ENCODE results near the gene MTUS2. TPM values are rescaled to one million over a fixed set of nuclear protein-coding genes. Genes with fewer than 3 reads are reported as not detected.
"Not testable (repeated sequence)": the region's sequence is repeated elsewhere in the genome, so short reads cannot be mapped to it uniquely, and the experiment has no call there.

MTUS2 gene
- total and polyA plus RNA-seq, 9 of the 15 experiments (the other 6 are each of a cell fraction or from before 2014, with no cell fraction given) = 0.01 to 0.28 (median 0.06) TPM; not detected in 1

DNA sequence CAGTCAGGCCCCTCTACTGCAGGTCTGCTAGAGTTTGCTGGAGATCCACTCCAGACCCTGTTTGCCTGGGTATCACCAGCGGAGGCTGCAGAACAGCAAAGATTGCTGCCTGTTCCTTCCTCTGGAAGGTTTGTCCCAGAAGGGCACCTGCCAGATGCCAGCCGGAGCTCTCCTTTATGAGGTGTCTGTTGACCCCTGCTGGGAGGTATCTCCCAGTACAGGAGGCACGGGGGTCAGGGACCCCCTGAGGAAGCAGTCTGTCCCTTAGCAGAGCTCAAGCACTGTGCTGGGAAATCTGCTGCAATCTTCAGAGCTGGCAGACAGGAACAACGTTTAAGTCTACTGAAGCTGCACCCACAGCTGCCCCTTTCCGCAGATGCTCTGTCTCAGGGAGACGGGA lies 382.6 kb downstream of the MTUS2 start:
- H3K79me2 ChIP-seq (ENCODE audit: control insufficient read depth, insufficient read depth, low read length); CTCF ChIA-PET (ENCODE audit: low intra/inter-chr PET ratio); POLR2A ChIA-PET; in situ Hi-C loops (cut with MboI); H2AFZ ChIP-seq (ENCODE audit: low read depth, low read length); H3K4me2 ChIP-seq (ENCODE audit: insufficient read depth, low read length); H3K9me1 ChIP-seq (ENCODE audit: control insufficient read depth, insufficient read depth, low read length); FAIRE-seq; H3K27ac ChIP-seq (ENCODE audit: extremely low read depth, low read depth, low read length); H3K4me3 ChIP-seq; H3K27me3 ChIP-seq (ENCODE audit: control insufficient read depth in 2 of 2, insufficient read depth in 2 of 2, low read length in 2 of 2); H3K9me3 ChIP-seq (replicated peaks; ENCODE audit: control insufficient read depth, insufficient read depth, low read depth, low read length); intact Hi-C loops (cut with micrococcal nuclease); BruUV-seq (replicated peaks); H3K4me1 ChIP-seq (replicated peaks in 1 of 2; ENCODE audit: control insufficient read depth in 2 of 2, insufficient read depth in 2 of 2, low read length in 2 of 2); DNase-seq (ENCODE audit: extremely low read depth in 1 of 4, low spot score in 3 of 4); ATAC-seq; H3K9ac ChIP-seq (ENCODE audit: insufficient read depth in 1 of 2, low read depth in 2 of 2, low read length in 2 of 2); H3K36me3 ChIP-seq (ENCODE audit: control insufficient read depth, insufficient read depth, low read length); H4K20me1 ChIP-seq (replicated peaks; ENCODE audit: control insufficient read depth, insufficient read depth, low read length): not testable (repeated sequence)
- WGBS (ENCODE audit: insufficient coverage, low coverage, missing lambda C conversion rate) = 5% methylated on average over 4 of the region's 6 CpGs

DNA sequence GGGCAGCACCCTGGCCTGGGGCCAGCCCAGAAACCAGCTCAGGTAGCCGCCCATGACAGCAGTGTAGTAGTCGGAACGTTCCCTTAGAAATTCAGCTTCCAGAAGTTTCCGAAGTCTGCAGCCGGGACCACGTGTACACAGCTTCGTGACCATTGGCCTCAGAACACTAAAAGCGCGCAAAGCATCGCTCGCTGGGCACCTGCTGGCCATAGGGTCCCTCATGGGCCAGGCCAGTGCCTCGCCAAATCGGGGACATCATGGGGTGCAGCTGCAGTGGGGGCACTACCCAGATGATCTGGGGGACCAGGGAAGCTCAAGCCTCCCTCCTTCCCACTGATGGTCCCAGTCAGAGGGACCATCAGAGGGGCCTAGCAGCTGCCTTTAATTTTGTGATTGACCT lies 384.5 kb downstream of the MTUS2 start:
- Histone ChIP-seq H3K4me1 (replicated peaks in 1 of 2; ENCODE audit: control insufficient read depth in 2 of 2, insufficient read depth in 2 of 2, low read length in 2 of 2) (no peaks in the 10 kb centered on the region), H3K27ac (ENCODE audit: extremely low read depth, low read depth, low read length) (no peak overlapping the region), H4K20me1 (replicated peaks; ENCODE audit: control insufficient read depth, insufficient read depth, low read length) (no peaks in the 10 kb centered on the region), H3K27me3 (ENCODE audit: control insufficient read depth in 2 of 2, insufficient read depth in 2 of 2, low read length in 2 of 2) (no peaks in the 10 kb centered on the region), H3K9me1 (ENCODE audit: control insufficient read depth, insufficient read depth, low read length) (no peaks in the 10 kb centered on the region), H3K4me2 (ENCODE audit: insufficient read depth, low read length) (no peak overlapping the region), H3K36me3 (ENCODE audit: control insufficient read depth, insufficient read depth, low read length) (no peaks in the 10 kb centered on the region), H3K4me3 (no peak overlapping the region), H3K9ac (ENCODE audit: insufficient read depth in 1 of 2, low read depth in 2 of 2, low read length in 2 of 2) (no peak overlapping the region), H3K9me3 (replicated peaks; ENCODE audit: control insufficient read depth, insufficient read depth, low read depth, low read length) (no peaks in the 10 kb centered on the region), H2AFZ (ENCODE audit: low read depth, low read length) (no peak overlapping the region), H3K79me2 (ENCODE audit: control insufficient read depth, insufficient read depth, low read length) (no peaks in the 10 kb centered on the region)
- whole genome bisulfite sequencing (ENCODE audit: insufficient coverage, low coverage, missing lambda C conversion rate) = 0% methylated on average over 8 of the region's 13 CpGs
- BruUV-seq (replicated peaks) = no TSS peak
- POLR2A ChIA-PET = no interaction called here
- no peak for ATAC-seq
- DNase-seq (ENCODE audit: extremely low read depth in 1 of 4, low spot score in 3 of 4) = no peak
- intact Hi-C loops (cut with micrococcal nuclease) = no loop called here
- in situ Hi-C loops (cut with MboI) = no loop called here
- CTCF ChIA-PET (ENCODE audit: low intra/inter-chr PET ratio) = no interaction called here
- TF ChIP-seq THAP7 (CRISPR knock-in tag; IDR thresholded peaks at IDR 0.05) = no peak
- TF ChIP-seq, protein P1, sequence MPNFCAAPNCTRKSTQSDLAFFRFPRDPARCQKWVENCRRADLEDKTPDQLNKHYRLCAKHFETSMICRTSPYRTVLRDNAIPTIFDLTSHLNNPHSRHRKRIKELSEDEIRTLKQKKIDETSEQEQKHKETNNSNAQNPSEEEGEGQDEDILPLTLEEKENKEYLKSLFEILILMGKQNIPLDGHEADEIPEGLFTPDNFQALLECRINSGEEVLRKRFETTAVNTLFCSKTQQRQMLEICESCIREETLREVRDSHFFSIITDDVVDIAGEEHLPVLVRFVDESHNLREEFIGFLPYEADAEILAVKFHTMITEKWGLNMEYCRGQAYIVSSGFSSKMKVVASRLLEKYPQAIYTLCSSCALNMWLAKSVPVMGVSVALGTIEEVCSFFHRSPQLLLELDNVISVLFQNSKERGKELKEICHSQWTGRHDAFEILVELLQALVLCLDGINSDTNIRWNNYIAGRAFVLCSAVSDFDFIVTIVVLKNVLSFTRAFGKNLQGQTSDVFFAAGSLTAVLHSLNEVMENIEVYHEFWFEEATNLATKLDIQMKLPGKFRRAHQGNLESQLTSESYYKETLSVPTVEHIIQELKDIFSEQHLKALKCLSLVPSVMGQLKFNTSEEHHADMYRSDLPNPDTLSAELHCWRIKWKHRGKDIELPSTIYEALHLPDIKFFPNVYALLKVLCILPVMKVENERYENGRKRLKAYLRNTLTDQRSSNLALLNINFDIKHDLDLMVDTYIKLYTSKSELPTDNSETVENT (CRISPR knock-in tag; IDR thresholded peaks at IDR 0.05) = no peak
- no peak for TF ChIP-seq PATZ1 (CRISPR knock-in tag; IDR thresholded peaks at IDR 0.05; ENCODE audit: borderline replicate concordance)
- FAIRE-seq = no peak

Data from K562 (cell line).